ENCODE data around the gene DLGAP1.

Gene DLGAP1

DNA sequence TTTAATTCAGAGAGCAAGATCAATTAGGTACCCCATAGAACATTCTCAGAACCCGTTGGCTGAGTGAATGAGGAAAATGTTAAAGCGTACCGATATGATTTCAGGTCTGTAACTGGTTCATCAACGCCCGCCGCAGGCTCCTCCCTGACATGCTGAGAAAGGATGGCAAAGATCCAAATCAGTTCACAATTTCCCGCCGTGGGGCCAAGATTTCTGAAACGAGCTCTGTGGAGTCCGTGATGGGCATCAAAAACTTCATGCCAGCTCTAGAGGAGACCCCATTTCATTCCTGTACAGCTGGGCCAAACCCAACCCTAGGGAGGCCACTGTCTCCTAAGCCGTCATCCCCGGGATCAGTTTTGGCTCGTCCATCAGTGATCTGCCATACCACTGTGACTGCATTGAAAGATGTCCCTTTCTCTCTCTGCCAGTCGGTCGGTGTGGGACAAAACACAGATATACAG, 997.8 kb downstream of the DLGAP1 start:
- no peak for DNase-seq

DNA sequence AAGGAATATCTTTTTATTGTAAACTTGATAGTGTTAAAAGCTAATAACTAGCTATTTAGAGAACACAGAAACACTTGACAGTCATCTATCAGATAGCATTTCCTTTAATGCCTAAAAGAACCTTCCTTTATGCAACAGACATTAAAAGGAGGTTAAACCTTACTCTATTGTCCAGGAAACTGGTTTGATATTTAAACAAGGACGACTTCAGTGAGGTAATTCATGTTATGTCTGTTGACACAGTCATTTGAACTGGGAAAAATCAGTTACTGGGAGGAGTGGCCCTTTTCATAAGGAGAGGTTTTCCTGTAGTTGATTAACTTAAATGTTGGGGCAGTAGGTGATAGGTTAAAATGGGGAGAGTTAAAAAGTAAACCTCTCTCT, 998.4 kb downstream of the DLGAP1 start:
- DNase-seq, result no peak

DNA sequence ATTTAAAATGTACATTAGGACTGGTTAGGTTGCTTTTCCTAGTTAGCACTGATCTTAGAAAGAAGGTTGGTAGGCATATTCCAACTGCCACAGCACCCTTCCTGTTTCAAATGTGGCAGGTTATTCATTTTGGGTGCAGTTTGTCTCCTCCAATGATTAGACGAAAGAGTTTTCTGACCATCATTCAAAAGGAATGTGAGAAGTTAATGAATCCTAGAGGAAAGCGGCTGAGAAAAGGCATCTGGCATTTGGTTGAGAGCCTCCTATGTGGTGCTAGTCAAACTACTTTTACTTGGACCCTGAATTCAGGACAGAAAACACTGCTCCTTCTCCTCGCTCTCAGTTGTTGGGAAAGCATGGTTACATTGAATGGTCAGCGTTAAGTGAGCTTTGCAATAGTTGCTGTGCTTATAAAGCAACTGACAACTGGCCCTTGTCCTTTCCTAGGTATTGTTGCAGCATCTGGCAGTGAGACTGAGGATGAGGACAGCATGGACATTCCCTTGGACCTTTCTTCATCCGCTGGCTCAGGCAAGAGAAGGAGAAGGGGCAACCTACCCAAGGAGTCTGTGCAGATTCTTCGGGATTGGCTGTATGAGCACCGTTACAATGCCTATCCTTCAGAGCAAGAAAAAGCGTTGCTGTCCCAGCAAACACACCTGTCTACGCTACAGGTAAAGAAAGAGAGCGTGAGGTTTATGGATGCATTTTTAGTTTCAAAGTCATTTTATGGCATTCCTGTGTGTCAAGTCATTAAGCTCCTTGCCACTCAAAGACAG, 999.0 kb downstream of the DLGAP1 start:
- peak; percentile 63 for DNase-seq

DNA sequence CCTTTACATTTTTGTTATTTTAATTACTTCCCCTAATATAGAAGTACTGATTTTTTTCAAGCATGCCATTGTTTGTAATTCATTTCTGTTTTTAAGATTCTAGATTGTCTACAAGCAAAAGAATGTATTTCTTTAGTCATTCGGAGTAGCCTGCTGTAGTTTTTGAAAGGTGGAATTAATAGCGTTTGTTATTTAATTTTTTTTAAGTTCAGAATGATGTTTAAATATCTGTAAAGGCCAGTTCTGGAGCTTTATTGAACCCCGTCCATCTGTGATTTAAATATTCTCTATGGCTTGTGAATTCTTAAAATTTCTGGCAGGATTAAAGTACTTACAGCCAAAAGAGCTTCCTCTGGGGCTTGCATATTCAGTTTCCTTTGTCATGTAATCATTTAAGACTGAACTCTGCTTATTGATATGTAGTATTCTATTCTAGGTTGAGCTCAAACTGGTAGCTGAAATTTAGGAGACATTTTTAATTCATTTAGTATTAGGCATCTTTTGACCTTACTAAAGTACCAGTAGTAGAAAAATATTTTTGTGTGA, 999.9 kb downstream of the DLGAP1 start:
- no peak for DNase-seq

DNA sequence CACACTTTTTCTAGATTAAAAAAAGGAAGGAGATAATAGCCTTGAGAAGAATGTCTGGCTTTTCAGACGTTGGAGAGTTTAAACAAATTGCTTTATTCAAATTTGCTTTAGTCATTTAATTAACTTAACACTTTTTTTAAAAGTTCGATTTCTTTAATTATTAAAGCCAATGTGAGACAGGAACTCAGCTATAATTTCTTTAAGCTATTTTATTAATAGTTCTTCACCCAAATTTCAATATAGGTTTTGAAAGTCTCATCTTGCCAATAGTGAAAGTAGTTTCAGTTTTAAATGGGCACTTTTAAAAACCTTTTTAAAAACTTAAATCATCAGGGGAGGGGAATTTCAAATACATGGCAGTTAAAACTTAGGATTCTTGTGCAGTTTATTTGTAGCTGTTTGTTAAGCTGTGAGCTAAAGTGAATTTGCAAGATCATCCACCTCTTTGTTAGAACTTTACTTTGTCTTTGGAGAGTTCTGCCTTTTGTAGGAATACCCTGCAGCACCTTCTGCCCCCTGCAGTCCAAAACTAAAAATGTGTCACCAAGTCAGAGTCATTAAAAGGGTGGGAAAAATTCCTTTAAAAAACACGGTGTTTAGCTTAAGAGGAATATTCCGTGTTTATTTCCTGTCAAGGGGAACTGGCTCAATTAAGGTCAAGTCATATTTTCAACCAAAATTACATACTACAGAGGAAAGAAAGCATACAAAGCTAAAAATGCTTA, 1000.6 kb downstream of the DLGAP1 start:
- DNase-seq, result peak; percentile 66

DNA sequence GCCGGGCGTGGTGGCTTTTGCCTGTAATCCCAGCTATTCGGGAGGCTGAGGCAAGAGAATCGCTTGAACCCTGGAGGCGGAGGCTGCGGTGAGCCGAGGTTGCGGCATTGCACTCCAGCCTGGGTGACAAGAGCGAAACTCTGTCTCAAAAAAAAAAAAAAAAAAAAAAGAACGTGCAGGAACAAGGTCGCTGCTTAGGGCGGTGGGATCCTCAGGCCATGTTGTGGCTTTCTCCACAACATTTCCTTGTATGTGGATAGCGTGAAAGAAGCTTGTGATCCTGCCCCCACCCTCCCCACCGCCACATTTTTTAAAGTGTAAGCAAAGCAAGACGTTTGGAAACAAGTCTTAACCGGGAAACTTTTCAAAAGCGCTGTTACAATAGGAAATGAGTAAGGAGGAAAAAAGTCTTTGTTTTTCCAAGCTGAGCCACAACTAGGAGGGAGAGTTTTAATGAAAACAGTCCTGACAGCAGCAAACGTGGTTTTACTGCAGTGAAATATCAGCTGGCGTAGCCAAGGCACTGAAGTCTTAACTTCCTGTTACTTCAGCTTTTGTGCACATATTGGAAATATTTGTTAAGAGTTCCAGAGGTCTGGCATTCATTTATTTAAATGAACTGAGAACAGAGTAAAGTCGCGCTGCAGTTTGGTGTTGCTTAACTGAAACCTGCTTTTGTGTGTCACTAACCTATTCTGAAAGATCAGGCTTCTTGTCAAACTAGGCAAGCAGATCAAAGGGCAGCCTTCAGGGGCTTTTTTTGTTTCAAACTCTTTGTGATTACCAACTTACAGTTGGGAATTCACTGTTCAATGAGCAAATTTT, 1001.4 kb downstream of the DLGAP1 start:
- peak; percentile 99 for DNase-seq

DNA sequence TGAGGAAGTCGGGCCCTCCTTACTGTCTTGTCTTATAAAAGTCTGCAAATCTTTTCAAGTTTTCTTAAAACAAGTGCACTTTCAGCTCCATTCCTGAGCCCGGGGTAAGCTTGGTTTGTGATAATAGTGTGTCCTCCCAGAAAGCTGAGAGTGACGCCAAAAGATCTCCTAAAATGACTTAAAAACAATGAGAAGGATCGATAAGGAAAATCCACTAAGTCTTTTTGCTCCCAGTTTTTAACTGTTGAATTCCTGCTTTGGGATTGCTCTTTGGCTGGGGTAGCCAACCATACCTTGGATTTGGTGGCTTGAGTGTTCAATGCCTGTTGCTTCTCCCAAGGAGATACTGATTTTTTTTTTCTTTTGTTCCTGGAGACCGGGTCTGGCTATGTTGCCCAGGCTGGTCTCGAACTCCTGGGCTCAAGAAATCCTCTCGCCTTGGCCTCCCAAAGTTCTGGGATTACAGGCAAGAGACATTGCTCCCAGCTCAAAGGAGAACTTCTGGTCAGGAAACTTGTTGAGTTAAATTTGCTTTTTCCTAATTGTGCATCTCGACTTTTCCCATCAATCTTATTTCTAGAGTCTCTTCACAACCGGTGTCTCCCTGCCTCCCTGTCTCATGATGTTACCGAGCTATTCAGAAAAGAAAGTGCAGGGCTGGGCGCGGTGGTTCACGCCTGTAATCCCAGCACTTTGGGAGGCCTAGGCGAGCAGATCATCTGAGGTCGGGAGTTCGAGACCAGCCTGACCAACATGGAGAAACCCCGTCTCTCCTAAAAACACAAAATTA, 1002.2 kb downstream of the DLGAP1 start:
- DNase-seq, result no peak

DNA sequence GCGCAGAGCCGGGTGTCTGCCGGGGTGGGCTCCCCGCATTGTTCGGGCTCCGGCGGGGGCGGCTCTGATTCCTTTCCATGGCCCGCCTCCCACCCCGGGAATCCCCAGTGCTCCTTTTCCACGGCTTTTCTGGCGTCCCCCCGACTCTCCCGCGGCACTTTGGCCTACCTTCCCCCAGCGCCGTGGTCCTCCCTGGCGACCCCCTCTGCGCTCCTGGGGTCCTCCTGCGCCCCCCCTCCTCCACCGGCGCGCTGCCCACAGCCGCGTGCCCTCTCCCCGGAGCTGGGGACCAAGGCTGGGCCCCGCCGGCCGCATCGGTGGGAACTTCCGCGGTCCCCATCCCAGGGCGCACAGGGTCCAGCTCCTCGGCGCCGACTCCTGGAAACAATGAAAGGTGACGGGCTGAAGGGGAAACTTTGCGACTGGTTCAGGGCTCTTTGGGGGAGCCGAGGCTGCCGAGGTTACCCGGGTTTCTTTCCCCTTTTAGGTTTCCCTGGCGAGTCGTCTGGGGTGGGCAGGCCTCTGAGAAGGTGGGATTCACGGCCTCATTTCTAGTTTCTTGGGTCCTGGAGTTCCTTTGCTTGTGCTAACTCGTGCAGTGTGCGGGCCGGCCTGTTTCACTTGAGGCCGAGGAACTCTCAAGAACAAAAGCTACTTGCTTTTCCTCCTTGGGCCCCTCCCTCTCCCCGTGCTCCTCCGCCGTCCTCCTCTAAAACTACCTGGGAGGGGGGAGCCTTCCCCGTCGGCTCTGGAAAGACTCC, 1002.9 kb downstream of the DLGAP1 start:
- peak; percentile 65 for DNase-seq

DNA sequence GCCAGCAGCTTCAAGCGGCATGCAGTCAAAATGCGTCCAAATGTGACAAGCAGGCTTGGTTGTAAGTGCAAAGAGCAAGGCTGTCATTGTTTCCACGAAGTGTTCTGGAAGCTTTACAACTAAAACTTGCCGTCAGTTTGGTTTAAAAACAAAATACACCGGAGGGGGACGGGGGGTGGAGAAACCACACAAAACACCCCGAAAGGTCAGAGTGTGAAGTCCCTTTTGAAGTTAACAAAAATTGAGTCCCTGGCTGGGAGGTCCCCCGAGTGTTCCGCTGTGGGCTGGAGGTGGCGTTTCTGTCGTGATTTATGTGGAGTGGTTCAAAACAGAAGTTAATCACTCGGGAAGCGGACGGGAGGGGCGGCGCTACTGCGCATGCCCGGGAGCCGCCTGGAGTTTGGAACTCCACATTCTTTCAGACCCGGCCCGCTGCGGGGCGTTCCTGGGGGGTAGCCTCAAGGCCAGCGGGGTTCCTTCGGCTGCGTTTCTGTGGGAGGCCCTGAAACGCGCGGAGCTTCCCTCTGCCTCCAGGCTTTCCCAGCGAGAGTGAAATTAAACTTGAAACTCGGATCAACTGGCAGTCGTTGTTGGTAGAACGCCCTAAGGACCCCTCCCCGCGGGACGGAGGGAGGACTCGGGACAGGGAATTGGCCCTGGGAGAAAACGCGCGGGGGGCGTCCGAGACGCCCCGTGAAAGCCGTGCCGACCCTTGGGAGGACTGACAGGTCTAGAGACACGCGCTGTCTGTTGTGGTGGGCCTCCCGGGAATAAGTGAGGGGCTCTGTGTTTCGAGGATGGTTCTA, 1003.7 kb downstream of the DLGAP1 start:
- DNase-seq, result peak; percentile 96

DNA sequence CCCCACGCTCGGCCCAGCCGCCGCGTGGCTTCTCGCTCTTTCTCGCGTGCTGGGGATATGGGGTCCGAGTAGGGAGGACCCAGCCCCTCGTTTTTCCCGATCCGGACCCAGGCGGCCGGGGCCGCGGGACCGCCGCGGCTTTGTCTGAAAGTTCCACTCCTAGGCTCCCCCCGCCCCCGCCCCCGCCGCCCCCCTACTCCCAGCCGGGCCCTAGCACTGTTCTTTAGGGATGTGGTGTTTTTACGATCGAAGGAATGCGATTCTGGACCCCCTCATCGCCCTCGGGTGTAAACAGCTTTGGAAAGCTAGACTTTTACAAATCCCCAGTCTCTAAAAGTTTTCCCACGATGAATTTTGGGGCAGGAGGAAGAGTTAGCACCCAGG, 1004.3 kb downstream of the DLGAP1 start:
- no peak for DNase-seq

DNA sequence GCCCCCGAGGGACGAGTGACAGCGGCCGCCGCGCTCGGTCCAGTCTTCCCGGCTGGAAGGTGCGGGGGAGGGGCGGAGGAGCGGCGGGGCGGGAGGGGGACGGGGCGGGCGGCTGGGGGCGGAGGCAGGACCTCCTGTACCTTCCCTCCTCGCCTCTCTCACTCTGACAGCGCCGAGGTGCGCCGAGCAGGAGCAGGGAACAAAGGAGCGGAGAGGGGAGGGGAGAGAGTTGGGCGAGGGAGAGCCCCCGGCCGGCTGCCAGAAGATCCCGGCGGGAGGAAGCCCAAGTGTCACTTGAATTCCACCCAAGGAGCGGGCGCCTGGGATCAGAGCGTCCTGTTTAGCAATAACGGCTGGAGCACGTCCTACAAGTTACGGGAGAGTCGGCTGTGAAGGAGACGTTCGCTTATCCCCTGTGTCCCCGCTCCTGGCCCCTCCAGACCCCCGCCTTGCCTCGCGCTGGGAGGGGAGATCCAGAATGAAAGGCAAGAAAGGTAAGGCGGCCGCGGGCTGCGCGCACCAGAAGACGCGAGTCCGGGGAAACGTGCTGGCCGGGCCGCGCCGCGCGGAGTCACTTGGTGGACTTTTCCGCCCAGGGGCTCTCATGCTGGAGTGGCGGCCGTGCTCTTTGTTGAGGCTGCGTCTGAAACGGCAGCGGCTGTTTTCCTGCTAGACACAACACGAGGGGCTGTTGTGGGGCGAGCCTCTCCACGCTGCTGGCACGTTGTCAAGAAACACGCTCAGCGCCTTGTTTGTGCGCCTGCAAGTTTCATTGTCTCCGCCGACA, 1004.9 kb downstream of the DLGAP1 start, which contains the start of gene TGIF1:
TGIF1 (plus strand) TSS at position 161 of the 787 bp plus-strand sequence; CDS start at position 479, 318 bp downstream.
- peak; percentile 87 for DNase-seq

DNA sequence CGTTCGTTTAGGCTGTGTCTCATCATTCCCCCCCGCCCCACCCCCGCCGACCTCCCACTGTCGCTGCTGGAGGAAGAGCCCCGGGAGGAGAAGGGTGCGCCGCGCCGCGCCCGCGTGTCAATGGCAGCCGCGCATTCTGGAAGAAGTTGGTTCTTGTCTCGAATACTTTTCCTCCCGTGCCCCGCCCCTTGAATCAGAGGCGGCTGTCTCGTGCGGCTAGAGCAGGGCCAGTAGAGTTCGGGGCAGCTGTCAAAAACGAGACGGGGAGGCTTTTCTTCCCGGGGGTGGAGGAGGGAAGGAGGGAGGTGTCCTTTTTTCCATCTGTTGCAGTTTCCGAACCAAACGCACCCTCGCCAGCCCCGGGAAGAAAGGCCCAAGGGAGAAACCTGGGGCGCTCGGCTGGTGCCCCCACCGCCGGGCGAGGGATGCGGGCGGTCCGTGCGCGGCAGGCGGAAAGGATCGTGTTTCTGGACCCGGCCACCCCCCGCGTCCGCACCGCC, 1005.5 kb downstream of the DLGAP1 start:
- DNase-seq, result no peak

DNA sequence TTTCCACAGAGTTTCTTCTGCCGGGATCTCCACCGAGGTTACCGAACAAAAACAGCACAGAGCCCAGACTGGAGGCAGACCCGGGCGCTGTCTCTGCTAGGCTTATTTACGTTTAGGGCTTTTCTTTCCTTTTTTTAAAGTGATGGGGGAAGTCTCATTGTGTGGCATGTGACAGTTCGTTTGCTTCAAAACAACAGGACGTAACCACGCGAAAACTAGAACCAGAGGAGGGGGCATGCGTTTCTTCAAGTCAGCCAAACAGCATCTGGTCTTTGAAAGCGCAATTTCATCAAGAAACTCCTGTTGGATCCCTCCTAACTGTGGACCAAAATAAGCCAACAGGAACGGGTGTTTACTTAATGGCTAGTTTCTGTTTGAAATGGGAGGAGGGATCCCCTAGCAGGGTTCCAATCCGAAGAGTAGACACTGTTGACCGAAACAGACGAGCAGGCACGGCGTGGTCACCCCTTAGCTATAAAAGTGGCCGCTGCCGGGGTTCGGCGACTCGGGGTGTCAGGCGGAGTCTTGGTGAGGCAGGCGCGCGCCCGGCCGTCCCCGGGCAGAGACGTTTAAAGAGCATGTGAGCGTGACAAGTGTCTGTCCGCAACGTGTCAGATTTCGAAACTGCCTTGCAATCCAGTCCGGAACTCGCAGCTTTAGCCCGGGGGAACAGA, 1006.1 kb downstream of the DLGAP1 start:
- peak; percentile 97 for DNase-seq

DNA sequence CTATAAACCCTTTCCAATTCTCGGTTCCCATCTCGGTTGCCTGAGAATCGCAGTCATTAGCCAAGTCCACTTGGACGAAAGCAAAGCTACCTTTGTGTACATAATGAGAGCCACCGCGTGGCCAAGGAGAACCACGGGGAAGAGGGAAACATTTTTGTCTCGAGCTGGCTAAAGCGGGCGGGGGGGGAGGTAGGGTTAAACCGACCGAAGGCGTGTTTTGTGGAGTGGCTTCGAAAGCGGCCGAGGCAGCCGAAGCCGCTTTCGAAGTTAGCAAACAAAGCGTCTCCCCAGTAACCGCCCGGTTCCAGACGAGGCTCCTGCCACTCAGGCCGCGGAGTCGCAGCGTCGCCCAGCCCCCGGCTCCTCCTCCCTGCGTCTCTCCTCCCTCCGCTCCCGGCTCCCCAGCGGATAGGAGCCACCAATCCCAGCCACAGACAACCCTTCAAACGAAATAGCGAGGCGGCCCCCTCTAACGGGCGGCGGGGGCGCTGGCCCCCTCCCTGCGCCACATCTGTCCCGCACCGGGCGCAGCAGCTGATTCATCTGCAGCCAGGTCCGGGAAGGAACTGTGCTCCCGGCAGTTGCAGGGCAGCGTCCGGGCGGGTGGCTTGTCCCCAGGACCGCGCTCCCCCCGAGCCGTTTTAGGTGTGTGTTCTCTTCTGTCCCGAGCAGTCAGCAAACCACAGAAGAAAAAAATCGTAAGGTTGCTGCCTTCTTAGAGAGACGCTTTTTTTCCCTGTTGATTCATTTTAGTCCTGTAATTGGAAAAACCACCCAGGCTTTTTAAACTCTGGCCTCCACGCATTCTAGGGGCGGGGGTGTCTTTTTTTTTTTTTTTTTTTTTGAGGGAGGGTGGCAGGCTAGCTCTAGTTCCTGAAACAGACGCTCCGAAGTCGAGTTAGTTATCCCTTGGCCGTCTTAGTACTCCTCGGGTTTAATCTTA, 1006.9 kb downstream of the DLGAP1 start:
- DNase-seq, result peak; percentile 97

DNA sequence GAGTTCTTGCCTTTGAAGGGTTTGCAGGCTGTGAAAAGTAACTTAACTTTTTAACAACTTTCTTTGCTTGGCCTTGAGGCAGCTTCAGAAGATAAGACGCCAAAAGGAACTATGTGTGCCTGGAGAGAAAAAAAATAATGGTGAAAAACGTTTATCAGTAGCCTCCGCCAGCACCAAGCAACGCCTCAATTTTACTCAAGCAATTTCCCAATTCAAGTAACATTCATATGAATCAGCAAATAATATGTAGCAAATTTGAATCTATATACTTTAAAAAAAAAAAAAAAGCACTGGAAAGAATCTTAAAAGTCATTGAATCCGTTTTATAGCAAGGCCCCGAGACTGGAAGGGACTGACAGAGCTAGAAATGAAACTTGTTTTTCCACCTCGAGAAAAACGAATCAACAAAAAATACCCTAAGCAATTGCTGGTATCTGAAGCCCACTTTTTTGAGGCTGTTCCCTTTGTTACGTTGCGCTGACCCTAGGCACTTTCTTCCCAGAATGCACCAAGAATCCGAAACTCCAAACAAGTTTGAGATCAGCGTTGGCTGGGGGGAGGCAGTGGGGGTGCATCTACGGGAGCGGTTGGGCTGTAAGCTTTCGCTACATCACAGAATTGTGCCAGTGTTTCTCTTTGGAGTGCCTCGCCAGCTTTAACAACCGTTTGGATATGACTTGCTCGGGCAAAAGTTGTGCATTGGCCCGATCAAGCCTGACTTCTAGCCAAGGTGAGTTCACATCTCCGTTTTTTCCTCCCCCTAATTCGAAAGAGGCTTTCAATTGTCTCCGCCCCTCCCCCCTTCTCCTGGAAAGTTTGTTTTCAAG, 1007.8 kb downstream of the DLGAP1 start:
- DNase-seq, result peak; percentile 65

Data from fibroblast of skin of scalp (primary cell).